ENCODE measurements around the gene MLYCD. TPM values are rescaled to one million over a fixed set of nuclear protein-coding genes. Genes with fewer than 3 reads are reported as not detected.
A peak's percentile ranks its signal among the peaks of the same experiment; 100 is the strongest.

Gene MLYCD
- total and polyA plus RNA-seq, 11 donors, result 19.4 to 65.3 (median 38.4) TPM

- WGBS, 4 donors, result 82 to 94% (median 90%) methylated on average over 5 of the region's 5 CpGs
- H3K9me3 ChIP-seq, result no peaks in the 10 kb centered on the region
- H3K27ac ChIP-seq, result peak overlapping the region in 1 of 12 donors; percentile 77
- TF ChIP-seq POLR2A (IDR thresholded peaks at IDR 0.05), result no peak
- TF ChIP-seq, protein P1, sequence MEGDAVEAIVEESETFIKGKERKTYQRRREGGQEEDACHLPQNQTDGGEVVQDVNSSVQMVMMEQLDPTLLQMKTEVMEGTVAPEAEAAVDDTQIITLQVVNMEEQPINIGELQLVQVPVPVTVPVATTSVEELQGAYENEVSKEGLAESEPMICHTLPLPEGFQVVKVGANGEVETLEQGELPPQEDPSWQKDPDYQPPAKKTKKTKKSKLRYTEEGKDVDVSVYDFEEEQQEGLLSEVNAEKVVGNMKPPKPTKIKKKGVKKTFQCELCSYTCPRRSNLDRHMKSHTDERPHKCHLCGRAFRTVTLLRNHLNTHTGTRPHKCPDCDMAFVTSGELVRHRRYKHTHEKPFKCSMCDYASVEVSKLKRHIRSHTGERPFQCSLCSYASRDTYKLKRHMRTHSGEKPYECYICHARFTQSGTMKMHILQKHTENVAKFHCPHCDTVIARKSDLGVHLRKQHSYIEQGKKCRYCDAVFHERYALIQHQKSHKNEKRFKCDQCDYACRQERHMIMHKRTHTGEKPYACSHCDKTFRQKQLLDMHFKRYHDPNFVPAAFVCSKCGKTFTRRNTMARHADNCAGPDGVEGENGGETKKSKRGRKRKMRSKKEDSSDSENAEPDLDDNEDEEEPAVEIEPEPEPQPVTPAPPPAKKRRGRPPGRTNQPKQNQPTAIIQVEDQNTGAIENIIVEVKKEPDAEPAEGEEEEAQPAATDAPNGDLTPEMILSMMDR (IDR thresholded peaks at IDR 0.05), result no peak
- intact Hi-C loops (cut with DNase I), result loop anchor here in 3 of 10 donors (5.0 to 10.0 kb wide), 3 partner anchors 96 to 523 kb away; no protein-coding TSS in a partner anchor
- H3K4me1 ChIP-seq, result peaks cover 0 to 28% (median 6%) of the 10 kb centered on the region in 12 donors
- no peak overlapping the region for H3K4me3 ChIP-seq
- H3K27me3 ChIP-seq, result no peaks in the 10 kb centered on the region
- DNase-seq, result no peak
- ATAC-seq, result no peak
- H3K36me3 ChIP-seq, result peaks cover 0 to 74% (median 27%) of the 10 kb centered on the region in 9 donors
Measured at GRCh38 chr16:83961591-83961990, 62.7 kb downstream of the MLYCD start.

DNA sequence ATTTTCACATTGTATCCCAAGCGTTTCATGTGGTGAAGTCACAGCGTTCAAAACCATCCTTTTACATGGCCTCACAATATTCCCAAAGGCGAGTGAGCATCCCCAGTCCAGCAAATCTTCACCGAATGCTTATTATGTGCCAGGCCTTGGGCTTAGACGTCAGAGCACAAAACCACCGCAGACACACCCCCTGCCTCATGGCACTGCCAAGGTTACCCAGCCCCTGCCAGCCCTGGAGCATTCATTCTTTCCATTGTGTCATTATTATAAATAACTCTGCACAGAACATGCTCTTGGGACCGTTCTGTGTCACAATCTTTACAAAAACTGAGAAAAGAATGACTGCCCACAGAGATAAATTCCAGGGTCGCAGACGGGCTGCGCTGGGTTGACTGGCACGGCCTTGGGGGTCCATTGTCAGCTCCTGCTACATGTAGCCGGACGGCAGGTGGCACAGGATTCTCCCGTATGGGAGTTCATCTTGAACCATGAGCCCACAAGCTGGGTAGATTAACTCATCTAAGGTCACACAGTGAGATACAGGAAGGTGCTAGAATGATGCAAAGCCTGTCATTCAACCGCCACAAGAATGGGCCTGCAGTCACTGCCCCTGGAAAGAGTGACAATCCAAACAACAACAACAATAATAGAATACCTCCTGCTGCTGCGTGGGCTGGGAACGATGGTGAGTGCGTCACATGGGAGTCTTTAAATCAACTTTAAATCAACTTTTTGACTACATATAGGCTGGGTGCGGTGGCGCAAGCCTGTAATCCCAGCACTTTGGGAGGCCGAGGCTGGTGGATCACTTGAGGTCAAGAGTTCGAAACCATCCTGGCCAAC lies 64.6 kb downstream of the MLYCD start:
- TF ChIP-seq POLR2A (IDR thresholded peaks at IDR 0.05), result no peak
- TF ChIP-seq, protein P1 (IDR thresholded peaks at IDR 0.05), result no peak
- Histone ChIP-seq H3K27me3 (no peaks in the 10 kb centered on the region), H3K4me3 (no peak overlapping the region), H3K27ac (peak overlapping the region in 11 of 12 donors; percentile 24 to 87 (median 75)), H3K36me3 (peaks cover 0 to 68% (median 27%) of the 10 kb centered on the region in 9 donors), H3K9me3 (no peaks in the 10 kb centered on the region), H3K4me1 (peaks cover 0 to 23% (median 6%) of the 10 kb centered on the region in 12 donors)
- 70 to 78% (median 75%) methylated on average over 22 of the region's 22 CpGs for WGBS, 4 donors
- DNase-seq, result peak in 4 of 5 donors; percentile 57 to 82 (median 61)
- ATAC-seq, result peak; percentile 76 to 84 (median 80)
- intact Hi-C loops (cut with DNase I), result loop anchor here in 4 of 10 donors (2.0 to 10.0 kb wide), 4 partner anchors 94 to 521 kb away; no protein-coding TSS in a partner anchor

DNA sequence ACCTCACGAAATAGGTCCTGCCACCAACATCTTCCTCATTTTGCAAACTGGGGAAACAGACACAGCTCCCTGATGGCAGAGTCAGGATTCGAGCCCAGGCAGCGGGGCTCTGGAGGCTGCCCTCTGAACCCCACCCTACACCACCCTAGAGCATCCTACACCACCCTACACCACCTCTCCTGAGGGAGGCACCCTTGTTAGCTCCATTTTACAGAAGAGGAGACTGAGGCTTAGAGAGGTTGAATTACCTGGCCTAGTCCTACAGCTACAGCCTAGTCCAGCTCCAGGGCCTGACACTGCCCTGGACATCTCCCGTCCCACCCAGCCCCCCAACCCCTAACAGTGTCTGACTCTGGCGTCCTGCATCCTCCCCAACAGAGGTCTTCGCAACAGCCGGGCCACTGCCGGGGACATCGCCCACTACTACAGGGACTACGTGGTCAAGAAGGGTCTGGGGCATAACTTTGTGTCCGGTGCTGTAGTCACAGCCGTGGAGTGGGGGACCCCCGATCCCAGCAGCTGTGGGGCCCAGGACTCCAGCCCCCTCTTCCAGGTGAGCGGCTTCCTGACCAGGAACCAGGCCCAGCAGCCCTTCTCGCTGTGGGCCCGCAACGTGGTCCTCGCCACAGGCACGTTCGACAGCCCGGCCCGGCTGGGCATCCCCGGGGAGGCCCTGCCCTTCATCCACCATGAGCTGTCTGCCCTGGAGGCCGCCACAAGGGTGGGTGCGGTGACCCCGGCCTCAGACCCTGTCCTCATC lies 65.9 kb downstream of the MLYCD start:
- peak in 2 of 5 donors; percentile 16 to 38 for DNase-seq
- Histone ChIP-seq H3K4me3 (no peak overlapping the region), H3K27ac (peak overlapping the region in 3 of 12 donors; percentile 71 to 87 (median 77)), H3K36me3 (peaks cover 0 to 54% (median 21%) of the 10 kb centered on the region in 9 donors), H3K4me1 (peaks cover 0 to 17% (median 4%) of the 10 kb centered on the region in 12 donors), H3K27me3 (peaks cover 0 to 10% (median 0%) of the 10 kb centered on the region in 9 donors), H3K9me3 (no peaks in the 10 kb centered on the region)
- TF ChIP-seq, protein P1 (IDR thresholded peaks at IDR 0.05), result no peak
- no peak for TF ChIP-seq POLR2A (IDR thresholded peaks at IDR 0.05)
- intact Hi-C loops (cut with DNase I), result loop anchor here in 7 of 10 donors (2.0 to 10.0 kb wide), 7 partner anchors 92 to 520 kb away; no protein-coding TSS in a partner anchor
- no peak for ATAC-seq
- 94 to 96% (median 95%) methylated on average over 3 to 26 of the region's 26 CpGs for WGBS, 4 donors
